NCI-H1436 (cell line): ENCODE measurements around the gene EIF4G3.
"Not testable (repeated sequence)": the region's sequence is repeated elsewhere in the genome, so short reads cannot be mapped to it uniquely, and the experiment has no call there.

Source experiments
- DNase-seq: peaks from one replicate; lab custom pipeline; 2025; lab: John Stamatoyannopoulos, UW

EIF4G3 gene

DNA sequence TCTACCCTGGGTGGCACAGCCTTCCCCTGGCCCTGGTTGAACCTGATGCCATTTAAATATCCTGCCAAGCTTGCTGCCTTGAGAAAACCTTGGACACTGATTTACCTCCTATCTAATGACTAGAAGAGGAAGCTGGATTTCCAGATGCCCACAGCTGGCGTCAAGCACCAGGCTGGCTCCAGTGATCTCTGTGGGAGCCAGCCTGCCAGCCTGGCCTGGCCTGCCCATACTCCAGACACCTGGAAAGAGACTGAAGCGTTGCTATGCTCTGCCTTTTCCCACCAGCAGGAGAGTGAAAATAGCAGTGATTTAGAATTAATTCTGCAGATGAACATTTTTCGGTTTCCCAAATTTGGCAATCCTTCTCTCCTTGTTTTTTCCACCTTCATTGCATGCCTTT, 11.5 kb upstream of the EIF4G3 start:
- DNase-seq: no peak

DNA sequence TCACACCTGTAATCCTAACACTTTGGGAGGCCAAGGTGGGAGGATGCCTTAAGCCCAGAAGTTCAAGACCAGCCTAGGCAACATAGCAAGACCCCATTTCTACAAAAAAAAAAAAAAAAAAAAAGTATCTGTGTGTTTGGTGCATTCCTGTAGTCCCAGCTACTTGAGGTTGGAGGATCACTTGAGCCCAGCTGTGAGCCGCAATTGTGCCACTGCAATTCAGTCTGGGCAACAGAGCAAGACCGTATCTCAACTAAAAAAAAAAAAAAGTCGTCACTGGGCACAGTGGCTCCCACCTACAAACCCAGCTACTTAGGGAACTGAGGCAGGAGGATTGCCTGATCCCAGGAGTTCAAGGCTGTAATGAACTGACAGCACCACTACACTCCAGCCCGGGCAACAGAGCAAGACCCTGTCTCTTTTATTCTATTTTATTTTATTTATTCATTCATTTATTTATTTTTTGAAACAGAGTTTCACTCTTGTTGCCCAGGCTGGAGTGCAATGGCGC, 8.6 kb upstream of the EIF4G3 start:
- no peak for DNase-seq

DNA sequence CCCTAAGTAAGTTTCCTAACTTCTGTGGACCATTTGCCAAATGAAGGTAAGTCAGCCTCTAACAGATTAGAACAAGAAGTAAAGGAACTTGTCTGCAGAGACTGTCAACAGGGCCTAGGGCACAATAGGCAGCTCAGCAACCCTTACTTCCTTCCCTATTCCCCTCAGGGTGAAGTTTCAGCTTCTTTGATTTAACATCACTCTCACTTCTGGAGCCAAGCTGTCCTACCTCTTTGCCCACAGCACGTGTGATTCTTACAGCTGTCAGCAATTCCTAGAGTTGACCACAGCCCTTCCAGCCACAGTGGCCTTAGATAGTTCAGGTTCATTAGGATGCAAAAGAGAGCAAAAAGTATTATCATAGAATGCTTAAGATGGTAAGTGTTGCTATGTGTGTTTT, 7.6 kb upstream of the EIF4G3 start:
- no peak for DNase-seq

DNA sequence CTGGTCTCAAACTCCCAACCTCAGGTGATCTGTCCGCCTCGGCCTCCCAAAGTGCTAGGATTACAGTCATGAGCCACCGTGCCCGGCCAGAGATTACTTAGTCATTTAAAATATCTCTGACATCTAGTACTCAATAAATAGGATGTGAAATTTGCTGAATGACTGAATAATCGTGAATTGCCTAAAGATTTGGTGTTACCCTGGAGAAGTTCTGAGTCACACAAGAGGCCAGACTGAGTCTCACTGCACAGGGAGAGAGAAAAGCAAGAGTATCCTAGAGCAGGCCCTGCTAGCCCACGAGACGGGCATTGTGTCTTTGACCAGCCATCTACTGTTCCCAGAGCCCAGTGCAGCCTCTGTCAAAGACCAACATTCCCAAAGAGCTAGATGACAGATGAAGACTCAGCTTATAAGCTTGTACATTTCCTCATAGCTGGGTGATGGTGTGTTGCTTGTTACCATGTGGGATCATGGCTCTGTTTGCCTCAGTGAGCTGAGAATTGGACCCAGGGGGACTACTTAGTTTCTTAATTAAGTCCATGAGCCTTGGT, 5.6 kb upstream of the EIF4G3 start:
- no peak for DNase-seq

DNA sequence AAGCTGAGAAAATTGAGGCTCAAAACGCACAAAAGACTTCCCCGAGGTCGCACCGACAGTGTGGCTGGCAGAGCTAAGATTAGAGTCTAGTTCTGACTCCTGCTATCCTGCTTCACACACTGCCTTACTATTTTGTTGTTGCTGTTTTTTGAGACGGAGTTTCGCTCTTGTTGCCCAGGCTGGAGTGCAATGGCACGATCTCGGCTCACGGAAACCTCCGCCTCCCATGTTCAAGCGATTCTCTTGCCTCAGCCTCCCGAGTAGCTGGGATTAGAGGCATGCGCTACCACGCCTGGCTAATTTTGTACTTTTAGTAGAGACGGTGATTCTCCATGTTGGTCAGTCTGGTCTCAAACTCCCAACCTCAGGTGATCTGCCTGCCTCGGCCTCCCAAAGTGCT, 1.6 kb upstream of the EIF4G3 start:
- DNase-seq: not testable (repeated sequence)

GRCh38 chr1:21175670-21176581, 771 bp downstream of the EIF4G3 start:
- peak; percentile 9 for DNase-seq

DNA sequence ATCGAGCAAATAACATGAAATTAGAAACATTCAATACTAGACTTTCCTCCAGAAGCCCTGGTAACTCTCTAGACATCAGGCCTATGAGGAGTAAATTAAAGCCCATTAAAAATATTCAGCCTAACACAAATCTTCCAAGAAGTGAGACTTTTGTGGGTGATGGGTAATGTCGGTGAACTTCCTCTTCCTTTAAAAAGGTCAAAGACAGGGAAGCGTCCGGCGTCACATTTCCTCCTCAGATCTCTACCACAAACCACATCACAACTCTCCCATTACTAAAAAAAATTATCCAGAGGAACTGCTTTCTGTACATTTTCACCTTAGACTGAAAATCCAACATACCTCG, 1.4 kb downstream of the EIF4G3 start:
- DNase-seq: no peak

GRCh38 chr1:21174654-21175323, 1.9 kb downstream of the EIF4G3 start:
- DNase-seq: no peak

GRCh38 chr1:21174230-21174629, 2.5 kb downstream of the EIF4G3 start:
- no peak for DNase-seq

GRCh38 chr1:21173096-21173495, 3.6 kb downstream of the EIF4G3 start:
- DNase-seq: not testable (repeated sequence)

GRCh38 chr1:21170837-21171236, 5.9 kb downstream of the EIF4G3 start:
- DNase-seq: not testable (repeated sequence)

DNA sequence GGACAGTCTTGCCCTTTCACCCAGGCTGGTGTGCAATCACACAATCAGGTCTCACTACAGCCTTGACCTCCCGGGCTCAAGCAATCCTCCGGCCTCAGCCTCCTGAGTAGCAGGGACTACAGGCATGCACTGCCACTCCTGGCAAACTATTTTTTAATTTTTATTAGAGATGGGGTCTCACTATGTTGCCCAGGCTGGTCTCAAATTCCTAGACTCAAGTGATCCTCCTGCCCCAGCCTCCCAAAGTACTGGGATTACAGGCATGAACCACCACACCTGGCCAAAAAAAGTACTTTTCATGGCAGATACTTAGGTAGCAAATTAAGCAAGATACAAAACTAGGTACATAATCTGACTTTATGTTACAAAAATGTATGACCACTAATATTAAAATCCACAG, 8.3 kb downstream of the EIF4G3 start:
- DNase-seq: no peak

GRCh38 chr1:21165646-21166045, 11.1 kb downstream of the EIF4G3 start:
- DNase-seq: no peak

GRCh38 chr1:21165076-21165475, 11.6 kb downstream of the EIF4G3 start:
- DNase-seq: no peak

GRCh38 chr1:21164266-21164665, 12.4 kb downstream of the EIF4G3 start:
- DNase-seq: no peak

DNA sequence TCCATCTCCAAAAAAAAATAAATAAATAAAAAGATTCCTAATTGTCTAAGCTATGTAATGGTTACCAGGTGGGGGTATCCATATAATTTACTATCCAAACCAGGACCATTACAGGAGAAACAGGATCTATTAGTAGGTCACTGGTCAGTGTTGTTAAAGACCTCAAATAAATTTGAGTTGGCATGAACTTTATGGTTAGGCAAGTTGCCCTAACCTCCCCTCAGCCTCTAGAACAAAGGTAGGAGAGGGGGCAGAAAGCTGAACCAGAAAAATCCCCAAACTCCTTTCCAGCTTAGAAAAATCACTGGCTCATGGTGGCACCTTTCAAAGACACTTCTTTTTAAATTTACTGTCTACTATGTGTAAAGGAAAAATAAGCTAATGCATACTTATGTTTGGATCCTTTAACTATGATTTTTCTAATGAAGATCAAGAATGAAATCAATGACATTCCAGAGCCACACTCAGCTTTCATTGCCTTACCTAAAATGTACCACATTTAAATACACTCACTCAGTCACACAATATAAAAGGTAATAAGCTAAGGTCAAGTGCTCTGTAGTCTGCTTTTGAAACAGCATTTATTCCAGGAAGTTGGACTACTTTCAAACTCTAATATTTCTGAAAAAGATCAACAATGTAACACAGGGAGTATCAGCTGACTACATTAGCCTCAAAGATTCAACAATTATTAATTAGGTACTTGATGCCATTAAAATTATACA, 13.8 kb downstream of the EIF4G3 start:
- DNase-seq: no peak

DNA sequence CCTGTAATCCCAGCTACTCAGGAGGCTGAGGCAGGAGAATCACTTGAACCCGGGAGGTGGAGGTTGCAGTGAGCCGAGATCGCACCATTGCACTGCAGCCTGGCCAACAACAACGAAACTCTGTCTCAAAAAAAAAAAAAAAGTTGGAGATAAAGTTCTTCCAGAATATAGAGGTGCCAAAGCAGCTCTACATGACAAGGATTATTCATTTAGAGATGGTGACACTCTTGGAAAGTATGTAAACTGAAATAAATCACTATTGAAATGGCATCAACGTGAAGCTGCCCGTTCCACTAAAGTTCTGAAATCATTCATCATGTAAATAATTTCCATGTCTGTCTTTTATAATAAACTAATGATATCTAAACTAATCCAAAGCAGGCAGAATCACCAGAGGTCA, 14.9 kb downstream of the EIF4G3 start:
- no peak for DNase-seq

DNA sequence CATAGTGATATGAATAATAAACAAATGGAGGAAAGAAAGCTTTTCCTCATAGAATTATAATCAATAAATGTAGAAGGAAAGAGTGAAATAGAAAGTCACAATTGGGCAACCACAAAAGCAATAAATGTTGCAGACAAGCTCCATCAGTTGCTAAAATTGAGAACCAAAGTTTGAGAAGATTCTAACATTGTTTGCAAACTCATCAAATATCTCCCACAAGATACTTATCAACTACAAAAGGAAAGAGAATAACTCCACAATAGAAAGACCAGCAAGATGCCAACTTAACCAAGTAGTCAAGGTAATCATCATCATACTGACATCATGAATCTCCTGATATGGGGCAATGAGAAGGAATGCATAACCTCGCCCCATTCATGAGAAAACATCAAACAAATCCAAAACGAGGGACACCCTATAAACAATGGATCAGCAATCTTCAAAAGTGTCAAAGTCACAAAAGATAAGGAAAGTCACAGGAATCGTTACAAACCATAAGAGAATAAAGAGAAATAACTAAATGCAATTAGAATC, 16.4 kb downstream of the EIF4G3 start:
- DNase-seq: no peak

- DNase-seq: no peak
These were observed 18.8 kb downstream of the EIF4G3 start for GRCh38 chr1:21157868-21158267.

DNA sequence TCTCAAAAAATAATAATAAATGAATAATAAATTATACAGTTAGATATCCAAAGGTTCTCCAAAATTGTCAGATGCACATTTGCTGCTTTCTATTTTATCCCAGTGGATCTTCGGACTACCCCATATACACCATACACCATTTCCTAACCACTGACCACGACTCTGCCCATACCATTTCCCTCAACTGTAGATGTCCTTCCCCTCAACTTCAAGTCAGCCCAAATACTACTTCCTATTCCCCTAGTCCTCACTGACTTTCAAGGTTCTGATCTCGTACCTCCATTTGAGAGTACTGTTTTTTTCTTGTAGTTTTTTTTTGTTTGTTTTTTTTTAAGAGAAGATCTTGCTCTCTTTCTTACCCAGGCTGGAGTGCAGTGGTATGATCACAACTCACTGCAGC, 19.6 kb downstream of the EIF4G3 start:
- no peak for DNase-seq

GRCh38 chr1:21156019-21156418, 20.7 kb downstream of the EIF4G3 start:
- no peak for DNase-seq

DNA sequence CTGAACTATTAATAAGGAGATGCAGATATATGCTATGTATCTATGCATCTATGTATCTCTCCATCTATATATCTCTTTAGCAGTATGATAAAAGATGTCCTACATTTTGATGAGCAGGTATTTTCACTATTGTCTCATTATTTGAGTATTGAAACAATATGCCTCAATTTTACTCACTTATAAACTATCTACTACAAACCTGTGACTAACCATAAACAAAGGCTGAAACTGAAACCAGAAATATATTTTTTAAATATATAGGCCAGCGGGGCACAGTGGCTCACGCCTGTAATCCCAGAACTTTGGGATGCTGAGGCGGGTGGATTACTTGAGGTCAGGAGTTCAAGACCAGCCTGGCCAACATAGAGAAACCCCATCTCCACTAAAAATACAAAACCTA, 22.0 kb downstream of the EIF4G3 start:
- no peak for DNase-seq
